GM18517 (cell line): ENCODE data around the gene ACOXL.

Source experiments
- ATAC-seq: cut with Tn5 transposase; IDR thresholded peaks from one replicate; pipeline ENCODE4 v1.9.1; 2021; ENCODE audit warnings: mild to moderate bottlenecking, moderate library complexity; ENCODE audit not compliant: unreplicated experiment

Gene ACOXL

DNA sequence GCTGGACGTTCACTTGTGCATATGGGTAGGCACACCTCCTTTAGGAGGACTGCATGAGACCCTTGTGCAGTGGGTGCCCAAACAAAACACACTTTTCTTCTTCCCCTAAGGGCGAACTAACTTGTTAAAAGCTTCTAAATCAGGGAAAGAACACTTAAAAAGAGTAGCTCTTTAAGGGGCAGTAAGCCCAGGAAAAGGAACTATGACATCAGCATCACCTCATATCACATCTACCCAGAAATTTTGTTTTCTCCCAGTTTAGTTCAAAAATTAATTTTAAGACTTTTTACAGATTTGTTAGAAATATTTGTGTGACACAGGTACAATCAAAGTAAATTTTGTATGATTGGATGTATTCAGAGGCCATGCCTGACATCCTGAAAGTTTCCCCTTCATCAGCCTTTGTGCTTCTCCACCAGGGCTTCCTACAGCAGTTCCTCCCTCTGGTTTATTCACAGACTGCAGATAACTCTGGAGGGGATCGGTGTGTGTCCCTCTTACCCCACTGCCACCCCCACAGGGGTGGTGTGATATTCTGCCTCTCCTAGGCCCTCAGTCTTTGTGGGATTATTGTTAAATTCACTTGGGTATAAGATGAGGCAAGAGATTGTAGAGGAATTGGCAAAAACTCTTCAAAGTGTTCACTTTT, 416.0 kb downstream of the ACOXL start:
- ATAC-seq, result no peak

DNA sequence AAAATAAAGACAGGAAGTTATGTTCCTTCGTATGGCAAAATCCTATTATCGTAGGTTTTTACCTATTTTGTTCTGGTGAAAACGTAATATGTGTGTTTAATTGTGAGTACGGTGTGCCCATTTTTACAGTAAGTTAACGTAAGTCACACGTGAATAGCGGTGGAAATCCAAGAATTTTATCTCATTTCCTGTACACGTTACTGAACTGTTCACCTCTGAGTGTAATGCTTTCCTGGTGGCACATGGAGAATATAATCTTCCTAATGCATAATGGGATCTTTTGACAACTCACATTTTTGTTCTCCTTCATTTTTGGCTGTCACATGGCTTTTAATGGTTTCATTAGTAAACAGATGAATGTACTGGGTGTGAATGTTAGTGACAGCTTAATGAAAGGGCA, 416.6 kb downstream of the ACOXL start:
- no peak for ATAC-seq

DNA sequence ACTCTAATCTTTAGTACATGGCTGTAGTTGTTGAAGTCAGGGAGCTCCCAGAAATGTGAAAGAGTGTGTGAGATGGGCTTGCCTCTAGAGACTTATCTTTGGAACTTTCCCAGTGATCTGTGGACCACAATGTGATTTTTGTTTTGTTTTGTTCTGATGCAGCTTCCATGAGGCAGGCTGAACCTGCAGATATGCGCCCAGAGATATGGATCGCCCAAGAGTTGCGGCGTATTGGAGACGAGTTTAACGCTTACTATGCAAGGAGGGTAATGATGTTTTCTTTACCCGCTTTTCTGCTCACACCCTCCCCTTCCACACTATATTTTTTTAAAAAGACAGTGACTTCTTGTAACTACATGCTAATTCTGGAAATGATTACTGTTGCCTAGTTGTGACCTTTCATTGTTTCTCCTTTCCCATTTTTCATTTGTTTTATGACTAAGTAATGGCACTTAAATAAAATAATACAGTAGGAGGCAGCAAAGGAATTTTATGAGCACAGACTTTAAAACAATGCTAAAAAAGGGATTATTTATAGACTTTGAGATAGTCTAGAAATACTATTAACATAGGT, 417.6 kb downstream of the ACOXL start:
- ATAC-seq, result no peak

DNA sequence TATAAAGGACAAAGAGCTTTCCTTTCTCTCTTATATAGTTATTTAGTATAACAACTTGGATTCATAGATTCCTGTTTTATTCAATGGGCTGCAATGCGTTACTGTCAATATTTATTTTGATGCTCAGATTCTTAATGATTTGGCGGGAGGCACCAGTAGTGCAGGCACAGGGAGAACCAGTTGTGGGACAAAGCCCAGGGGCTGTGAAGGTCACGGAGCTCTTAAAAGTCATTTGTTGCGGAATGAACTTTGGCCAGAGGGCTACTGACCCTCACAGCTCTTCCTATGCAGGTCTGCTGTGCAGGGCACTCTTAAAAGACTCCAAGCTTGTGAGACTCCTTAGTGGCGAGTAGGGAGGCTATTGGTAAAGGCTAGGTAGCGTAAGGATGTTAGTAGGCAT, 422.4 kb downstream of the ACOXL start:
- ATAC-seq, result no peak

DNA sequence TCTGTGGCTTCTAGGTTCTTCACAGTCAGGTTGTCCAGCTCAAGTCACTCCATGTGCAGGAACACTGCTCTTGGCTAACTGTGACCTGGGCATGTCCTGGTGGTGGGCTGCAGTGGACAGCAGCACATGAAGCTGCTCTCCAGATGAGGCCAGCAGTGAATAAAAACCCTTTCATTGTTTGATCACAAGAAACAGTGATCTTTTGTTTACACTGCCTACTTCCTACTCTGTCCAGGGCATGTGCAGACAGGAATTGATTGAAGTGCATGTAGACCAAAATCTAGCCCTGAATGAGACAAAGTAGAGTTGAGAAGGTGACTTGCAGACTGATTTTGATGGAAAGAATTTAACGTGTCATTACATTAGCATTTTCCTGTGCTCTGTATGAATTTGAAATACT, 423.2 kb downstream of the ACOXL start:
- no peak for ATAC-seq

DNA sequence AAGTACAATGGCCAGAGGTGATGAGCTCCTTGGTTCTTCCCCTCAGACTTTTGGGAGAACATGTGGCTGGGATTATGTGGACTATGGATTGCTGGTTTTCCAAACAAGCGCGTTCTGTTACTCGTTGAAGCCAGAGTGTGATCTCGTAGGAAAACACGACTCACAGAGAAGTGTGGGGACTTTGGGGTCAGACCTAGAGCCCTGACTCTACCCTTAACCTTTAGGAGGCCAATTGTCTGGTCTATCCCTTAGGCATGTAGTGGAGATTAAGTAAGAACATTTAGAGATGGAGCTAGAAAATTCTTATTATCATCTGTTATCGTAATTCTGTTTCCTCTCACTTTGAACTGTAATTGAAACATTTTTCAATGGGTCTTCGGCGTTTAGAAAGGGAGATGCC, 424.2 kb downstream of the ACOXL start:
- ATAC-seq, result no peak

DNA sequence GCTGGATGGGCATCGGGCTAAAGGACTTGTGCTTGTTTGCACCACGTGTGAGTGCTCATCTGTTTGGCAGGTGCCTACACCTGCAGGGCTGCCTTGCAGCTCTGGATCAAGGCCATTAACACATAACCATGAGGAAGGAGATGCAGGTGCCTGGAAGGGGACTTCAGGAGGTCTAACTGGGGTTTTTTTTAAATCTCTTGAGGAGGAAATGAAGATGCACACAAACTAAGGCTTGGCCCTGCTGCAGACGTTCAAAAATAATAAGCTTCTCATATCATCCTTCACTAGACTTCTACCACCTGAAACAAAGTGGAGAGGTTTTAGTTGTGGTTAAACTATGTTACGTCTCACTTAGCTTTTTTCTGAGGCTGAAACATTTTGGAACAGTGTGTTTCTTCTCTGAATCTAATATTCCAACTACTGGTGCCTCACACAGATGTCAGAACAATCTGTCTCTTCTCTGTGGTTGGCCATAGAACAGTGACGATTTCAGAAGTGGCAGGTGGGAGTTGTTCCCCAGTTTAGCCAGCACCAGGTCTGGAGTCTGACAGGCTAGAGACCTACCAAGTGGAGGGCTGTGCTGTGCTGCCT, 424.8 kb downstream of the ACOXL start:
- peak; percentile 63 for ATAC-seq

DNA sequence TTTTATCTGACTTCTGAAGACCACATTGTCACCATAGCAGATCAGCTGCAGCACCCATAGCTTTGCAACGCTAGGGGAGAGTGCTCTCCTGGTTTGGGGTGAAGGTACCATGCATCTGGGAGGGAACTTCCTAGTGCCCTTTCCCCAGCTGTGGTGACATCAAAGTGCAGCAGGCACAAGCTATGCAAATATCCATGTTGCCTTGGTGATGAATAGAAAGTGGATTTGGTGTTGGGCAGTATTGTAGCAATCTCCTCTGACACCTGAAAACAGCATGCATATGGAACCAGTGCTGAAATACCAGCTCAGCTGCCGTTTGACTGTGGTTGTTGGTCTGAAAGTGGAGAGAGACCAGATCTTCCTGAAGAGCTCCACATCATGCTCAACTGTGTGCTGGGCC, 425.4 kb downstream of the ACOXL start:
- ATAC-seq, result peak; percentile 60

DNA sequence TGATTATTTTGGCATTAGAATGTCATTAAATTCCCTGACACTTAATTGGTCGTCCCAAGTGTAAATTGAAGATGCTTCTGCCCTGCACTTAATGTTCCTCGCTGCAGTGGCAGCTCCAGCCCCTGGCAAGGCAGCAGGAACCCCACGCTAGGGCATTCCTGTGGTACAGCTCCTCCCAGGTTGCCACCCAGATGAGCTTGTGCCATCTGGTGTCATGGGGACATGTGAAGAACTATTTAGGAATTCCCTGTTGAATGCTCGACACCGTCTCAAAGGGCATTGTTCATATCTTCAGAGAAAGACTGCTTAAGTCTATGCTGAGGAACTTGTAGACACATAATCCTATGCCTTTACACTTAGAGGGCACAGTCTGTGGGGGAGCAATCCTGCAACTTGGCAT, 427.3 kb downstream of the ACOXL start:
- no peak for ATAC-seq

DNA sequence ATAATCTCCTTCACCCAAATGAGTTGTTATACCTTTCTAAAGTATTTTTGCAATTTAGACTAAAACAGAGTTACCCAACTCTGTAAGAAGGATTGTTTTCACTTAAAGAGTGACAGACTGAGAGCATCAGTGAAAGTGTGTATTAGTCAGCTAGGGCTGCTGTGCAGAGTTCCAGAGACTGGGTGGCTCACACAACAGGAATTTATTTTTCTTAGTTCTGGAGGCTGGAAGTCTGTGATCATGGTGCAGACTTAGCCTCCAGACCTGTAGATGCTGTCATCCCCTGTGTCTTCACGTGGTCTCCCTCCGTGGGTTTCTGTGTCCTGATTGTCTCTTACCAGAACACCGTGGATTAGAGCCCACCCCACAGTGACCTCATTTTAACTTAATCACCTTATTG, 428.4 kb downstream of the ACOXL start:
- no peak for ATAC-seq

DNA sequence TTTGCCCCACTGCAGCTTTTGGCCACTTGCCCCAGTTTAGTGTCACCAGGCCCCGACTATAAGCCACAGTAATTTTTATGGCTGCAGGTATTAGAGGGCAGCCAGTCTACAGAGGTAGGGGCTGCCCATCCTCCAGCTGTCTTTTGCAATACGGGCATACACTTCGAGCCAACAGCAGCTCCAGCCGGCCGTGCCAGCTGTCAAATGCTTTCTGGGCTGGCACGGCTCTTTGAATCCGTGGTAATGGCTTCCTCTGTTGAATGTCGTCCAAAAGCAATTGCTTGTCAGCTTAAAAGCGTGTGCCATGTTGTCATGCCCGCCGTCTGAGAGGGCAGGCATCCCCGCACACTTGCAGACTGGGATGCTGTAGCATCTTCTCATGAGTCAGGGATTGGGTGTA, 429.6 kb downstream of the ACOXL start:
- no peak for ATAC-seq

DNA sequence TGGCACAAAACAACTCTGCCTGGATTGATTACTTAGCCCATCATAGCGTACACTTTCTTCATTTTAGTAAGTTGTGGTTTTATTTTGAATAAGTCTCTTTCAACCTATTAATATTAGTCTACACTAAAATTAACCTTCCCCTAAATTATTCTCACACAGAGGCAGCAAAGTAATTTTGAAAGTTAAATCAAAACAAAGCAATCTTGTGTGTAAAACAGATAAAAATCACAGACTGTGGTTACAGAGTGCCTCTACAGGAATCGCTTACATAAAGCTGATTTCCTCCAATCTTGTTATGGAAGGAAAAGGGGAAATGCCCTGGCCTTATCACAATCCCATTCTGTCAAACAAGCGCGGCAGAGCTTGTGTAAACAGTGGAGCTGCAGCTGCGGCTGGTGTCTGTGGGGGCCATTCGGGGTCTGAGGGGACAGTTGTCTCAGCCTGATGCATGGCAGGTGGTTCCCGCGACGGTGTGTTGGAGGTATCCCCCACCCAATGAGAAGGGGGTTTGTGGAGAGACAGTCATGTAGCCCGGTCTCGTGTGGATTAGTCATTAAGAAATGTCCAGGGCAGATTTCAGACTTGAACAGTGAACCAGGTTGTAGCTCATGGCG, 430.5 kb downstream of the ACOXL start:
- no peak for ATAC-seq

DNA sequence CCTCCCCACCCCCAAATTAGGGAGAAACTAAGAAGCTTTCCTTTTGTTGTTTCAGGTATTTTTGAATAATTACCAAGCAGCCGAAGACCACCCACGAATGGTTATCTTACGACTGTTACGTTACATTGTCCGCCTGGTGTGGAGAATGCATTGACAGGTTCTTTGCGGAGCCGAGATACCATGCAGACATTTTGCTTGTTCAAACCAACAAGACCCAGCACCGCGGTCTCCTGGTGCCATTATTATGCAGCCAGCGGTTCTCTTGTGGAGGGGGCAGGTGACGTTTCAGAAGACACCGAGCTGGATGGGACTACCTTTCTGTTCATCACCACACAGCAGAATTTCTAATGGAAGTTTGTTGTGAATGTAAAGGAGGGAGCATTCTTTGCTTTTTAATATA, 431.7 kb downstream of the ACOXL start:
- no peak for ATAC-seq

DNA sequence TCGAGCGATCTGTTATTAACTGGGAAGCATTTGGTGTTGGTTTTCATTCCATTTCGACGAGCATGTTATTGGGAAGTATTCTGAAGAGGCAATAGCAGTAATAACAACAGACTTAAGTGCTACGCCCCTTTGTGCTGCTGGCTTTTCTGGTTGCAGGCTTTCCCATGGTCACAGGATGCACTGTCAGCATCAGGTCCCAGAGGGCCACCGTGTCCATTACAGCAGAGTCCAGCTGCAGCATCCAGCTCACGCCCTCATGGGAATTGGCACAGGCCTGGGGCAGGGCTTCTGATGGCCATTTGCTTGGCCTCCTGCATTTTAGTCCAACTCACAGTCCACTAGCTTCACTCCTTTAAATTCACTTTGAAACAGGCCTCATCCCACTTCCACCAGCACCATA, 432.7 kb downstream of the ACOXL start:
- ATAC-seq, result no peak

DNA sequence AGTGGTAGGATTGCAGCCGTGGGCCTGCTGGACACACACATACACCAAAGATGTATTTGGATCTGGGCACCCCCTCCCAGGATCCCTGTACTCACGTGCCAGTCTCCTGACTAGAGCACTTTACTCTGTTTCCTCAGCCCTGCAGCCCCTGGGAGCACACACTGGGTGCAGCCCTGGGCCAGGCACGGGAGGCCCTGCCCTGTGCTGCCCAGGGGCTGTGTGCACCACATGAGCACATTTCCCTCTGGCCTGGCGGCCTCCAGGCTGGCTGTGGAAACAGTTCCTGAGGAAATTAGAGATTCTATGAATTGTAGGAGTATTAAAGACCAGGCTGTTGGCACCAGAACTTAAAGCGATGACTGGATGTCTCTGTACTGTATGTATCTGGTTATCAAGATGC, 433.7 kb downstream of the ACOXL start:
- ATAC-seq, result no peak

DNA sequence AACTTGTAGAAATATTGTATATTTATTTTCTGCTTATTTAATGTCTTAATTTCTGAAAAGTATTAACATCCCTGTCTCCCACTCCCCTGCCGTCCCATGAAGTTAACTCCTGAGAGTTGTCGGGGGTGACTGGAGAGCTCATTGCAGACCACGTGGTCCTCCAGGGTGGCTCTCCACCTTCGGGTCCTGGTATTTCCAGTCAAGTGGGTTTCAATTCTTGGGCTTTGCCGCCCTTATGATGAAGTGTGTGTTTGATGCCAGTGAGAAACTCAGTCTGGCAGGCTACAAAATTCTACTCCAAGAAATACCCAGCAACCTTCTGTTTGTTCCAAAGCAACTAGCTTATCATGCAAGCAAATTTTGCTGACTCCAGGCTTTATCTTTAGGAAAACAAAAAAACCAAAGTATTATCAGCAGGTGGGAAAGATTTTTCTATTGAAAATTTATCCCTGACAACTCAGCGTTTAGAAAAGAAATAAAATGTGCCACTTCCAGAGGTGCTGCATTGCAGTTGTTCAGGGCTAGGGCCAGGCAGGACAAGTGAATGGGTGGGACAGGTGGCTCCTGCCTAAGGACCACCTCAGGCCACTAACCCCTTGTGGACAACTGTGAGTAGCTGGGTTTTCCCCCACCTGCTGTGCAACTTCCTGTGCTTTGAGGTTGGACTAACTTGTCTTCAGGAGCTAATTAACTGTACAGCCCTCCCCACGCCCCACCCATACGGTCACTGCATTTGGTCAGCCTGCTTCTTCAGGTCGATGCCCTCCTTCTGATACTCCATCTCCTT, 434.9 kb downstream of the ACOXL start:
- ATAC-seq, result no peak

DNA sequence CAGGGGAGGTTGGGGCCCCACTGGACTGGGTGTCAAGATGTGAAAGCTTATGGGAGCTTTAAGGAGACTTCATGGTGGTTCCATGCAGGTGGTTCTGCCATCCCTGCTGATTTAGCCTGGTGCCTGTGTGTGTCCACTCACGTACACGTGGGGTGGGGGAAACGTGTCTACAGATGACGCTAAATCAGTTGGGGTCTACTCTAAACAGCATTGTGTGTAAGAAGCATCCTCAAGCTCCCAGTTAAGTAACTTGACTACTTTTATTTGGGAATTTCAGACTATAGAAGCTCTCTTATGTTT, 435.4 kb downstream of the ACOXL start:
- ATAC-seq, result no peak
